ENCODE data around the gene HOXA11.

Gene HOXA11

DNA sequence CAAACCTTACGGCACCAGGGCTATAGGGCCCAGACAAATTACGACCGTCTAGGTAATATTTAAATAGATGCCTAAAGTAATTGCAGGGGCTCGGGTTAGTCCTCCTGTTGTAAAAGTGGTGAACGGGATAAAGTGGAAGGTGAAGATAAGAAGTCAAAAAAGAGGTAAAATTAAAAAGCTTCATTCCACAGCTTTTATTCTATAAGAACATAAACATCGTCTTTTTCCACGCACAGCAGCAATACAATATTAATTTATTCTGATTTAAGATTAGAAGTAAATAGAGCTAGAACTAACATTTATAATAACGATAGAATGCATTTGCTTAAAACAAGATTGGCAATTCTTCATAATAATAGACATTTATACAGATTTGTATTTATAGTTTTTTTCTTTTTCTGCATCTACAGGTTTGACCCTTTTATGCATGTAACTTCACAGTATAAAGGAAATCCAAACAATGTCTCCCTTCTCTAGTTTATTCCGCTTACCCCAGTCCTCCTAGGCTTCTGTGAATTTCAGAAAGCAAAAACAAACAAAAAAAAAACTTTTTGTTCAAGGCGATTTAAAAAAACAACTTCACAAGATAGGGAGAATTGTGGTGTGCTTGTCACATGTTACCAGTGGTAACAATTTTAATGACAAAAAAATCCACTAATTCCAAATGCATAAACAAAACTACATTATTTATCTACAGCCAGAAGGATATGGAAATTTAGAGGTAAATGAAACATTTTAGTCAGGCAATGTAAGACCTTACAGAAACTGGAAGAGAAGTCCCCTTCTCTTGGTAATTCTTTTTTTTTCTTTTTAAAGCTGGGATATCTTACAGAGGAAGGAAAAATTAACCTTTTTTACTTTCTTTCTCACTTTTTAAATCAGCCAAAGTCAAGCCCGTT is 14.4 kb downstream of the HOXA11 start:
- TF ChIP-seq RARB (CRISPR knock-in tag; IDR thresholded peaks at IDR 0.05) (no peak), PPARA (CRISPR knock-in tag; IDR thresholded peaks at IDR 0.05; ENCODE audit: borderline replicate concordance) (no peak), ZFP3 (CRISPR knock-in tag; IDR thresholded peaks at IDR 0.05) (no peak), ESRRG (CRISPR knock-in tag; IDR thresholded peaks at IDR 0.05) (no peak), TOX (CRISPR knock-in tag; IDR thresholded peaks at IDR 0.05; ENCODE audit: borderline replicate concordance) (no peak), CSDC2 (CRISPR knock-in tag; IDR thresholded peaks at IDR 0.05) (no peak)
- TF ChIP-seq, protein P1, sequence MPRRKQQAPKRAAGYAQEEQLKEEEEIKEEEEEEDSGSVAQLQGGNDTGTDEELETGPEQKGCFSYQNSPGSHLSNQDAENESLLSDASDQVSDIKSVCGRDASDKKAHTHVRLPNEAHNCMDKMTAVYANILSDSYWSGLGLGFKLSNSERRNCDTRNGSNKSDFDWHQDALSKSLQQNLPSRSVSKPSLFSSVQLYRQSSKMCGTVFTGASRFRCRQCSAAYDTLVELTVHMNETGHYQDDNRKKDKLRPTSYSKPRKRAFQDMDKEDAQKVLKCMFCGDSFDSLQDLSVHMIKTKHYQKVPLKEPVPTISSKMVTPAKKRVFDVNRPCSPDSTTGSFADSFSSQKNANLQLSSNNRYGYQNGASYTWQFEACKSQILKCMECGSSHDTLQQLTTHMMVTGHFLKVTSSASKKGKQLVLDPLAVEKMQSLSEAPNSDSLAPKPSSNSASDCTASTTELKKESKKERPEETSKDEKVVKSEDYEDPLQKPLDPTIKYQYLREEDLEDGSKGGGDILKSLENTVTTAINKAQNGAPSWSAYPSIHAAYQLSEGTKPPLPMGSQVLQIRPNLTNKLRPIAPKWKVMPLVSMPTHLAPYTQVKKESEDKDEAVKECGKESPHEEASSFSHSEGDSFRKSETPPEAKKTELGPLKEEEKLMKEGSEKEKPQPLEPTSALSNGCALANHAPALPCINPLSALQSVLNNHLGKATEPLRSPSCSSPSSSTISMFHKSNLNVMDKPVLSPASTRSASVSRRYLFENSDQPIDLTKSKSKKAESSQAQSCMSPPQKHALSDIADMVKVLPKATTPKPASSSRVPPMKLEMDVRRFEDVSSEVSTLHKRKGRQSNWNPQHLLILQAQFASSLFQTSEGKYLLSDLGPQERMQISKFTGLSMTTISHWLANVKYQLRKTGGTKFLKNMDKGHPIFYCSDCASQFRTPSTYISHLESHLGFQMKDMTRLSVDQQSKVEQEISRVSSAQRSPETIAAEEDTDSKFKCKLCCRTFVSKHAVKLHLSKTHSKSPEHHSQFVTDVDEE (CRISPR knock-in tag; IDR thresholded peaks at IDR 0.05): no peak
- TF ChIP-seq, protein P2, sequence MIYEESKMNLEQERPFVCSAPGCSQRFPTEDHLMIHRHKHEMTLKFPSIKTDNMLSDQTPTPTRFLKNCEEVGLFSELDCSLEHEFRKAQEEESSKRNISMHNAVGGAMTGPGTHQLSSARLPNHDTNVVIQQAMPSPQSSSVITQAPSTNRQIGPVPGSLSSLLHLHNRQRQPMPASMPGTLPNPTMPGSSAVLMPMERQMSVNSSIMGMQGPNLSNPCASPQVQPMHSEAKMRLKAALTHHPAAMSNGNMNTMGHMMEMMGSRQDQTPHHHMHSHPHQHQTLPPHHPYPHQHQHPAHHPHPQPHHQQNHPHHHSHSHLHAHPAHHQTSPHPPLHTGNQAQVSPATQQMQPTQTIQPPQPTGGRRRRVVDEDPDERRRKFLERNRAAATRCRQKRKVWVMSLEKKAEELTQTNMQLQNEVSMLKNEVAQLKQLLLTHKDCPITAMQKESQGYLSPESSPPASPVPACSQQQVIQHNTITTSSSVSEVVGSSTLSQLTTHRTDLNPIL (CRISPR knock-in tag; IDR thresholded peaks at IDR 0.05; ENCODE audit: low read depth): no peak
- no peak for ATAC-seq

DNA sequence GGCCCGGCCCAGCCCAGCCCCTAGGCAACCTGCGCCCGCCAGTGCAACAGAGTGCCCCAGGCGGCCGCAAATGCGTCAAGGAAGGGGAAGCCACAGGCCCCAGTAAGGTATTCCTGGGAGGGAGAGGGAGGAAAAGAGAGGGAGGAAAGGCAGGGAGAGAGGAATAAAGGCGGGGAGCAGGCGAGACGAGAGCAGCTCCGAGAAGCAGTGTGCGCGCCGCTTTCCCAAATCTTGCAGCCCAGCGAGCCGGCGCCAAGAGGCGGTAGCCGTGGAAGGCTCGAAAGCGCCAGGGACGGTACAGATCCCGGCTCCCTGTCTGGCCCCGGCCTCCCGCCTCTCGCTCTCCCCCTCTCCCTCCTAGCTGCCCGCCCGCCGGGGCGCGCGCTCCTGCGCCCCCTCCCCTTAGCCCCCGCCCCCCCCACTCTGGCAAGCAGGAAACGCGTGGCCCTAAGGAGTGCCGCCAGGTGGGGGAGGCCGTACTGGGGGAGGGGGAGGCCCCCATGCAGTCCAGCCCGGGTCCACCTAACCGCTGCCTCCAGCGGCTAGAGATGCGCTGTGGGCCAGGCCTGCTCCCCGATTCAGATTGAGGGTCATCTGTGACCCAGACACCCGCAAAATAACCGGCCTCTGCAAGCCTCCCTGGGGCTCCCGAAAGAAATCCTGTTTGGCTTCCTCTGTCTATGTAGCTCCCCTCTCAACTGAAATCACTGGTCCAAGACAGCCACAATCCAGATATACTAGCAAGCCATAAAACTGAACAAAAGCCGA is 15.2 kb downstream of the HOXA11 start:
- peak; percentile 3; the same call in 1 of the 3 replicates for ATAC-seq
- TF ChIP-seq ZC3H10 (CRISPR knock-in tag; IDR thresholded peaks at IDR 0.05) (no peak), BACH2 (CRISPR knock-in tag; IDR thresholded peaks at IDR 0.05; ENCODE audit: borderline replicate concordance) (no peak), ISL1 (CRISPR knock-in tag; IDR thresholded peaks at IDR 0.05) (no peak), TOX (CRISPR knock-in tag; IDR thresholded peaks at IDR 0.05; ENCODE audit: borderline replicate concordance) (no peak), CSDC2 (CRISPR knock-in tag; IDR thresholded peaks at IDR 0.05) (no peak), ZNF70 (CRISPR knock-in tag; IDR thresholded peaks at IDR 0.05) (no peak), ZFP30 (CRISPR knock-in tag; IDR thresholded peaks at IDR 0.05) (no peak), ESRRG (CRISPR knock-in tag; IDR thresholded peaks at IDR 0.05) (no peak), PPARA (CRISPR knock-in tag; IDR thresholded peaks at IDR 0.05; ENCODE audit: borderline replicate concordance) (no peak), SNAI2 (CRISPR knock-in tag; IDR thresholded peaks at IDR 0.05) (no peak), TCF4 (CRISPR knock-in tag; IDR thresholded peaks at IDR 0.05; ENCODE audit: borderline replicate concordance) (no peak)
- TF ChIP-seq, protein P1 (CRISPR knock-in tag; IDR thresholded peaks at IDR 0.05): no peak

DNA sequence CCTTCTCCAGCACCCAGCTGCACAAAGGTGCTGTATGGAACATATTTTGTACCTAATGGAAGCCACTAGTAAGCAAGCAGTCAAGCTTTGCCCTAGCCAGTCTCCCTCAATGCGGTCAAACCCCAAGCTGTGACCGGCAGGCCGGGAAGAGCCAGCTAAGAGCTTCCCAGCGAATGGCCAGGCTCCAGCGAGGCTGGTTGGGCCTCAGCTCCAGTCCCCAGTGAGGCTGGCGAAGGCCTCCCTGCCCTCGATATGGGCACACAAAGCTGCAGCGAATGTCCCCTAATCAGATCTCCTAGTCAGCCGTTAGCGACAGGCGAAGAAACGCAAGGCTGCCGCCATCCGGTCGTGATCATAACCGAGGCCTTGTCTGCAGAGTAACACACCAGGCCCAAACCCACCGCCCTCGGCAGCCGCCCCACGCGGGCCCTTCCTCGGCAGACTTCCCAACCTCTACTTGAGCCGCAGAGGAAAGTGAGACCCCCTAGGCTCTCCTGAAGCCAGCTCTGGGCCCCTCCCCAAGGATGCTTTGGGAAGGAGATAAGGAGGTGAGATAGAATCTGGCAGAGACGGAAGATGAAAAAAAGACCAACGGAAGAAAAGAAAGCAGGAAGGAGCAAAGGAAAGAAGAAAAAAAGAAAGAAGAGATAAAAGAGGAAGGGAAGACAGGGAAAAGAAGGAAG is 16.6 kb downstream of the HOXA11 start:
- no peak for ATAC-seq
- TF ChIP-seq SNAI2 (CRISPR knock-in tag; IDR thresholded peaks at IDR 0.05) (no peak), TOX (CRISPR knock-in tag; IDR thresholded peaks at IDR 0.05; ENCODE audit: borderline replicate concordance) (no peak), RARB (CRISPR knock-in tag; IDR thresholded peaks at IDR 0.05) (no peak), PPARA (CRISPR knock-in tag; IDR thresholded peaks at IDR 0.05; ENCODE audit: borderline replicate concordance) (no peak), ARNTL (CRISPR knock-in tag; IDR thresholded peaks at IDR 0.05; ENCODE audit: borderline replicate concordance, low read depth) (no peak), ZNF565 (CRISPR knock-in tag; conservative IDR thresholded peaks at IDR 0.05; ENCODE audit: low read depth) (no peak), BACH2 (CRISPR knock-in tag; IDR thresholded peaks at IDR 0.05; ENCODE audit: borderline replicate concordance) (no peak), CSDC2 (CRISPR knock-in tag; IDR thresholded peaks at IDR 0.05) (no peak), TCF4 (CRISPR knock-in tag; IDR thresholded peaks at IDR 0.05; ENCODE audit: borderline replicate concordance) (no peak)
- TF ChIP-seq, protein P3, sequence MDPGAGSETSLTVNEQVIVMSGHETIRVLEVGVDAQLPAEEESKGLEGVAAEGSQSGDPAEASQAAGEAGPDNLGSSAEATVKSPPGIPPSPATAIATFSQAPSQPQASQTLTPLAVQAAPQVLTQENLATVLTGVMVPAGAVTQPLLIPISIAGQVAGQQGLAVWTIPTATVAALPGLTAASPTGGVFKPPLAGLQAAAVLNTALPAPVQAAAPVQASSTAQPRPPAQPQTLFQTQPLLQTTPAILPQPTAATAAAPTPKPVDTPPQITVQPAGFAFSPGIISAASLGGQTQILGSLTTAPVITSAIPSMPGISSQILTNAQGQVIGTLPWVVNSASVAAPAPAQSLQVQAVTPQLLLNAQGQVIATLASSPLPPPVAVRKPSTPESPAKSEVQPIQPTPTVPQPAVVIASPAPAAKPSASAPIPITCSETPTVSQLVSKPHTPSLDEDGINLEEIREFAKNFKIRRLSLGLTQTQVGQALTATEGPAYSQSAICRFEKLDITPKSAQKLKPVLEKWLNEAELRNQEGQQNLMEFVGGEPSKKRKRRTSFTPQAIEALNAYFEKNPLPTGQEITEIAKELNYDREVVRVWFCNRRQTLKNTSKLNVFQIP (CRISPR knock-in tag; IDR thresholded peaks at IDR 0.05; ENCODE audit: borderline replicate concordance, low read depth): no peak
- TF ChIP-seq, protein P1 (CRISPR knock-in tag; IDR thresholded peaks at IDR 0.05): no peak
- TF ChIP-seq, protein P4, sequence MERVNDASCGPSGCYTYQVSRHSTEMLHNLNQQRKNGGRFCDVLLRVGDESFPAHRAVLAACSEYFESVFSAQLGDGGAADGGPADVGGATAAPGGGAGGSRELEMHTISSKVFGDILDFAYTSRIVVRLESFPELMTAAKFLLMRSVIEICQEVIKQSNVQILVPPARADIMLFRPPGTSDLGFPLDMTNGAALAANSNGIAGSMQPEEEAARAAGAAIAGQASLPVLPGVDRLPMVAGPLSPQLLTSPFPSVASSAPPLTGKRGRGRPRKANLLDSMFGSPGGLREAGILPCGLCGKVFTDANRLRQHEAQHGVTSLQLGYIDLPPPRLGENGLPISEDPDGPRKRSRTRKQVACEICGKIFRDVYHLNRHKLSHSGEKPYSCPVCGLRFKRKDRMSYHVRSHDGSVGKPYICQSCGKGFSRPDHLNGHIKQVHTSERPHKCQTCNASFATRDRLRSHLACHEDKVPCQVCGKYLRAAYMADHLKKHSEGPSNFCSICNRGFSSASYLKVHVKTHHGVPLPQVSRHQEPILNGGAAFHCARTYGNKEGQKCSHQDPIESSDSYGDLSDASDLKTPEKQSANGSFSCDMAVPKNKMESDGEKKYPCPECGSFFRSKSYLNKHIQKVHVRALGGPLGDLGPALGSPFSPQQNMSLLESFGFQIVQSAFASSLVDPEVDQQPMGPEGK (CRISPR knock-in tag; IDR thresholded peaks at IDR 0.05; ENCODE audit: borderline replicate concordance): no peak

Measured in SK-N-SH treated with all-trans-retinoic acid at 6 μM for 48 hours (cell line).